Mucosa of rectum (tissue), 2 donors: Measurements from ENCODE around the gene WLS.

Experiments
- H3K27ac ChIP-seq, 2 donors: one replicate each; pipeline ENCODE4 v1.7.0; 2013; ENCODE audit warnings: inconsistent platforms in 2 of 2, low read depth in 2 of 2, low read length in 2 of 2
- H3K27me3 ChIP-seq, 2 donors: one replicate each; pipeline ENCODE4 v1.7.0; 2013; ENCODE audit warnings: low read length in 2 of 2; ENCODE audit not compliant: control insufficient read depth in 2 of 2, insufficient read depth in 2 of 2
- H3K36me3 ChIP-seq, 2 donors: one replicate each; pipeline ENCODE4 v1.7.0; 2013; ENCODE audit warnings: low read length in 2 of 2; ENCODE audit not compliant: control insufficient read depth in 2 of 2, insufficient read depth in 2 of 2
- H3K4me1 ChIP-seq, 2 donors: one replicate each; pipeline ENCODE4 v1.7.0; 2013; ENCODE audit warnings: low read length in 2 of 2, mild to moderate bottlenecking in 1 of 2; ENCODE audit not compliant: control insufficient read depth in 2 of 2, insufficient read depth in 2 of 2
- H3K4me3 ChIP-seq, 2 donors: one replicate each; pipeline ENCODE4 v1.7.0; 2013; ENCODE audit warnings: low read length in 2 of 2
- H3K9ac ChIP-seq, 2 donors: one replicate each; pipeline ENCODE4 v1.7.0; 2013; ENCODE audit warnings: low read length in 2 of 2, low read depth in 1 of 2, mild to moderate bottlenecking in 1 of 2
- H3K9me3 ChIP-seq, 2 donors: one replicate each; pipeline ENCODE4 v1.7.0; 2013; ENCODE audit warnings: low read length in 2 of 2; ENCODE audit not compliant: control insufficient read depth in 2 of 2
- donor health status: healthy.
- donor health status: Normal muscosa, but diverticular disease.

WLS gene

GRCh38 chr1:68232289-68233148 lies at the start of gene WLS:
Gene WLS (minus strand): TSS chr1:68232523. CDS start chr1:68232299, 224 bp downstream.
- H3K36me3 ChIP-seq, result no peaks in the 10 kb centered on the region
- H3K27me3 ChIP-seq, result no peaks in the 10 kb centered on the region
- peak within 1 kb of the TSS; percentile 75 to 80 for H3K27ac ChIP-seq
- H3K4me3 ChIP-seq, result peak within 1 kb of the TSS; percentile 97
- H3K9ac ChIP-seq, result peak within 1 kb of the TSS; percentile 88 to 90
- H3K4me1 ChIP-seq, result peaks cover 8 to 16% of the 10 kb centered on the region in 2 donors
- H3K9me3 ChIP-seq, result no peaks in the 10 kb centered on the region

GRCh38 chr1:68280286-68280685 lies 48.0 kb upstream of the WLS start:
- Histone ChIP-seq H3K4me3 (no peak overlapping the region), H3K9me3 (no peaks in the 10 kb centered on the region), H3K27ac (no peak overlapping the region), H3K9ac (no peak overlapping the region), H3K27me3 (no peaks in the 10 kb centered on the region), H3K36me3 (no peaks in the 10 kb centered on the region), H3K4me1 (no peaks in the 10 kb centered on the region)

- Histone ChIP-seq H3K9me3 (no peaks in the 10 kb centered on the region), H3K9ac (no peak overlapping the region), H3K4me3 (no peak overlapping the region), H3K27ac (no peak overlapping the region), H3K4me1 (no peaks in the 10 kb centered on the region), H3K27me3 (no peaks in the 10 kb centered on the region), H3K36me3 (no peaks in the 10 kb centered on the region)
Observed at GRCh38 chr1:68279846-68280245, 47.5 kb upstream of the WLS start.

- Histone ChIP-seq H3K9me3 (no peaks in the 10 kb centered on the region), H3K4me1 (no peaks in the 10 kb centered on the region), H3K9ac (no peak overlapping the region), H3K27ac (no peak overlapping the region), H3K27me3 (no peaks in the 10 kb centered on the region), H3K36me3 (no peaks in the 10 kb centered on the region), H3K4me3 (no peak overlapping the region)
Observed at GRCh38 chr1:68278221-68278620, 45.9 kb upstream of the WLS start.

- Histone ChIP-seq H3K9ac (no peak overlapping the region), H3K4me1 (no peaks in the 10 kb centered on the region), H3K4me3 (no peak overlapping the region), H3K36me3 (no peaks in the 10 kb centered on the region), H3K27me3 (no peaks in the 10 kb centered on the region), H3K27ac (no peak overlapping the region), H3K9me3 (no peaks in the 10 kb centered on the region)
Observed at GRCh38 chr1:68276448-68276847, 44.1 kb upstream of the WLS start.

- Histone ChIP-seq H3K36me3 (no peaks in the 10 kb centered on the region), H3K27me3 (no peaks in the 10 kb centered on the region), H3K9me3 (no peaks in the 10 kb centered on the region), H3K4me1 (no peaks in the 10 kb centered on the region), H3K27ac (no peak overlapping the region), H3K9ac (no peak overlapping the region), H3K4me3 (no peak overlapping the region)
Observed at GRCh38 chr1:68273530-68273929, 41.2 kb upstream of the WLS start.

GRCh38 chr1:68271596-68271995 lies 39.3 kb upstream of the WLS start:
- no peak overlapping the region for H3K4me3 ChIP-seq
- no peaks in the 10 kb centered on the region for H3K9me3 ChIP-seq
- H3K27ac ChIP-seq, result no peak overlapping the region
- H3K4me1 ChIP-seq, result no peaks in the 10 kb centered on the region
- H3K9ac ChIP-seq, result no peak overlapping the region
- no peaks in the 10 kb centered on the region for H3K36me3 ChIP-seq
- no peaks in the 10 kb centered on the region for H3K27me3 ChIP-seq

- Histone ChIP-seq H3K27ac (no peak overlapping the region), H3K9me3 (no peaks in the 10 kb centered on the region), H3K36me3 (no peaks in the 10 kb centered on the region), H3K4me1 (no peaks in the 10 kb centered on the region), H3K4me3 (no peak overlapping the region), H3K9ac (no peak overlapping the region), H3K27me3 (no peaks in the 10 kb centered on the region)
Observed at GRCh38 chr1:68270951-68271350, 38.6 kb upstream of the WLS start.

- H3K9me3 ChIP-seq, result no peaks in the 10 kb centered on the region
- no peak overlapping the region for H3K9ac ChIP-seq
- H3K4me1 ChIP-seq, result no peaks in the 10 kb centered on the region
- H3K4me3 ChIP-seq, result no peak overlapping the region
- no peaks in the 10 kb centered on the region for H3K27me3 ChIP-seq
- H3K36me3 ChIP-seq, result no peaks in the 10 kb centered on the region
- no peak overlapping the region for H3K27ac ChIP-seq
Observed at GRCh38 chr1:68269637-68270430, 37.5 kb upstream of the WLS start.

GRCh38 chr1:68268896-68269483 lies 36.7 kb upstream of the WLS start:
- H3K9ac ChIP-seq, result no peak overlapping the region
- H3K4me1 ChIP-seq, result no peaks in the 10 kb centered on the region
- no peaks in the 10 kb centered on the region for H3K27me3 ChIP-seq
- H3K4me3 ChIP-seq, result no peak overlapping the region
- no peaks in the 10 kb centered on the region for H3K9me3 ChIP-seq
- no peaks in the 10 kb centered on the region for H3K36me3 ChIP-seq
- no peak overlapping the region for H3K27ac ChIP-seq
